Retinal pigment epithelial cell (primary cell): ENCODE measurements around the gene TBCA.

Source experiments
- DNase-seq: peaks from one replicate; pipeline ENCODE4 v3.0.0-alpha.2; 2010; ENCODE audit warnings: low read depth
- H3K4me3 ChIP-seq: 2 replicates; pipeline ENCODE4 v1.5.1; 2011; ENCODE audit warnings: mild to moderate bottlenecking, low read length, control low read depth, moderate library complexity
- CTCF ChIP-seq: conservative IDR thresholded peaks from 2 replicates; pipeline ENCODE4 v1.5.1; 2011; ENCODE audit warnings: low read depth, low read length, control low read depth, inconsistent platforms

TBCA gene, protein sequence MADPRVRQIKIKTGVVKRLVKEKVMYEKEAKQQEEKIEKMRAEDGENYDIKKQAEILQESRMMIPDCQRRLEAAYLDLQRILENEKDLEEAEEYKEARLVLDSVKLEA

GRCh38 chr5:77775790-77776553 is at the start of gene TBCA:
TSS of gene TBCA (minus strand) at chr5:77776339. CDS start at chr5:77776257, 82 bp downstream.
- peak; percentile 4 for TF ChIP-seq CTCF
- peak within 1 kb of the TSS; percentile 79 for H3K4me3 ChIP-seq
- DNase-seq: peak; percentile 66

GRCh38 chr5:77824981-77825380 is 48.8 kb upstream of the TBCA start:
- H3K4me3 ChIP-seq: no peak overlapping the region
- no peak for TF ChIP-seq CTCF
- DNase-seq: no peak

DNA sequence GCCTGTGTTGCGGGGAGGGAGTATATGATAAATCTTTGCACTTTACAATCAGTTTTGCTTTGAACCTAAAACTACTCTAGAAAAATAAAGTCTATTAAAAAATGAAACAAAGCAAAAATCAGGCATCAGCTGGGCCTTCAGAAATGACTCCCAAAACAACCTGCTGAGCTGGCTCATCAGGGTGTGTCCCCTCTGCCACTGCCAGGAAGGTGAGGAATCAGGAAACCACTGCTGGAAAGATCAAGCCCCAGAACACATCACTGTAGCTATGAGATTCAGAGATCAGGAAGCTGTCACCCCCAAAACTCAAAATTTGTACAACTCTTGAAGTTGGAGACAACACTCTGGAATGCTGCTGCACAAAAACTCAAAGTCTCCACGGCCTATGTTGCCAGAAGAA is 40.5 kb upstream of the TBCA start:
- no peak for DNase-seq
- TF ChIP-seq CTCF: no peak
- no peak overlapping the region for H3K4me3 ChIP-seq

DNA sequence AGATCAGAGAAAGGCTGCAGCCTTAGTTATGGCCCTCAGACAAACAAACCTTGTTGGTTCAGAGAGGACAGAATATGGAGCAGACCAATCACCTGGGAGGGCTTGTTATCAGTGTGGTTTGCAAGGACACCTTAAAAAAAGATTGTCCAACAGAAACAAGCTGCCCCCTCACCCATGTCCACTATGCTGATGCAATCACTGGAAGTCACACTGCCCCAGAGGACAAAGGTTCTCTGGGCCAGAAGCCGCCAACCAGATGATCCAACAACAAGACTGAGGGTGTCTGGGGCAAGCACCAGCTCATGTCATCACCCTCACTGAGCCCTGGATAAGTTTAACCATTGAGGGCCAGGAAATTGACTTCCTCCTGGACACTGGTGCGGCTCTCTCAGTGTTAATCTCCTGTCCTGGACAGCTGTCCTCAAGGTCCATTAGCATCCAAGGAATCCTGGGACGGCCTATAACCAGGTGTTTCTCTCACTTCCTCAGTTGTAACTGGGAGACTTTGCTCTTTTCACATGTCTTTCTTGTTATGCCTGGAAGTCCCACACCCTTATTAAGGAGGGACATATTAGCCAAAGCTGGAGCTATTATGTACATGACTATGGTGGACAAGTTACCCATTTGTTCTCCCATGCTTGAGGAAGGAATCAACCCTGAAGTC is 36.9 kb upstream of the TBCA start:
- no peak overlapping the region for H3K4me3 ChIP-seq
- DNase-seq: no peak
- TF ChIP-seq CTCF: no peak

DNA sequence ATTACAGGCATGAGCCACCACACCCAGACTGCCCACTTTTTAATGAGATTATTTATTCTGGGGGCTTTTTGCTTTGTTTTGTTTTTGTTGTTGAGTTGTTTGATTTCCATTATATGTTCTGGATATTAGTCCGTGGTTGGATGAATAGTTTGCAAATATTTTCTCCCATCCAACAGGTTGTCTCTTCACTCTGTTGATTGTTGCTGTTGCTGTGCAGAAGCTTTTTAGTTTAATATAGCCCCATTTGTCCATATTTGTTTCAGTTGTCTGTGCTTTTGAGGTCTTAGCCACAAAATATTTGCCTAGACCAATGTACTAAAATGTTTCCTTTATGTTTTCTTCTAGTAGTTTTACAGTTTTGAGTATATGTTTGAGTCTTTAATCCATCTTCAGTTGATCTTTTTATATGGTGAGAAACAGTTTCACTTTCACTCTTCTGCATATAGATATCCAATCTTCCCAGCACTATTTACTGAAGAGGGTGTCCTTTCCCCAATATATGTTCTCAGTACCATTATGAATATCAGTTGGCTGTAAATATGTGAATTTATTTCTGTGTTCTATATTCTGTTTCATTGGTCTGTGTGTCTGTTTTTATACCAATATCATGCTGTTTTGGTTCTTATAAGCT is 30.2 kb upstream of the TBCA start:
- H3K4me3 ChIP-seq: no peak overlapping the region
- no peak for DNase-seq
- TF ChIP-seq CTCF: no peak

- TF ChIP-seq CTCF: no peak
- no peak for DNase-seq
Observed at GRCh38 chr5:77798456-77798855, 22.3 kb upstream of the TBCA start.

More at GRCh38 chr5:77798456-77798855, 22.3 kb upstream of the TBCA start:
- H3K4me3 ChIP-seq: no peak overlapping the region
